Natural killer cell (primary cell): ENCODE measurements around the gene ETF1. TPM values are rescaled to one million over a fixed set of nuclear protein-coding genes. Genes with fewer than 3 reads are reported as not detected.

Experiments used
- ATAC-seq, 3 donors: fragments of 150-1000 bp in 2 of 3; fragments of 200-7000 bp in 1 of 3; cut with Tn5 transposase; 1 replicate in 1 of 3; 2 replicates in 2 of 3; pipeline ENCODE4 v1.10.0; 2021; ENCODE audit warnings: mild to moderate bottlenecking in 2 of 3, moderate library complexity in 2 of 3
- DNase-seq, 2 donors: peaks; one replicate each; pipeline versions ENCODE4 v3.0.0 to v3.0.0-alpha.2; 2013 to 2021; ENCODE audit warnings: mixed read lengths in 1 of 2
- H3K27ac ChIP-seq: one replicate; pipeline ENCODE4 v1.5.1; 2013; ENCODE audit warnings: mild to moderate bottlenecking, low read length
- H3K27me3 ChIP-seq: one replicate; pipeline ENCODE4 v1.6.1; 2013; ENCODE audit warnings: low read length; ENCODE audit not compliant: control insufficient read depth, insufficient read depth
- H3K36me3 ChIP-seq: one replicate; pipeline ENCODE4 v1.6.1; 2013; ENCODE audit warnings: low read length; ENCODE audit not compliant: control insufficient read depth, insufficient read depth
- H3K4me1 ChIP-seq: one replicate; pipeline ENCODE4 v1.6.1; 2013; ENCODE audit warnings: low read length; ENCODE audit not compliant: control insufficient read depth, insufficient read depth
- H3K4me3 ChIP-seq: one replicate; pipeline ENCODE4 v1.5.1; 2013; ENCODE audit warnings: low read length
- H3K9me3 ChIP-seq: one replicate; pipeline ENCODE4 v1.6.1; 2013; ENCODE audit warnings: low read length; ENCODE audit not compliant: control insufficient read depth, insufficient read depth
- H3K27ac Mint-ChIP-seq, 2 donors: one replicate each; pipeline ENCODE4 v1.8.0; 2022; ENCODE audit warnings: mild to moderate bottlenecking in 2 of 2, mixed read lengths in 2 of 2, moderate library complexity in 1 of 2
- H3K27me3 Mint-ChIP-seq, 2 donors: one replicate each; pipeline ENCODE4 v1.8.0; 2022; ENCODE audit warnings: low read depth in 2 of 2, mixed read lengths in 2 of 2
- H3K36me3 Mint-ChIP-seq: one replicate; pipeline ENCODE4 v1.8.0; 2022; ENCODE audit warnings: mixed read lengths
- H3K4me1 Mint-ChIP-seq, 2 donors: one replicate each; pipeline ENCODE4 v1.8.0; 2022; ENCODE audit warnings: mixed read lengths in 2 of 2
- H3K4me3 Mint-ChIP-seq: one replicate; pipeline ENCODE4 v1.8.0; 2022; ENCODE audit warnings: mild to moderate bottlenecking, moderate library complexity, mixed read lengths
- H3K9me3 Mint-ChIP-seq, 2 donors: one replicate each; pipeline ENCODE4 v1.8.0; 2022; ENCODE audit warnings: mixed read lengths in 2 of 2
- CTCF ChIP-seq: fragments of 200-600 bp; IDR thresholded peaks from one replicate; pipeline ENCODE4 v1.8.0; 2022; ENCODE audit warnings: antibody characterized with exemption
- WGBS: methylation state at CpG from one replicate; pipeline ENCODE4 v1.1.7; 2013; ENCODE audit warnings: missing lambda C conversion rate; ENCODE audit not compliant: insufficient coverage; 5-methylcytosine and 5-hydroxymethylcytosine counted together
- intact Hi-C: fragments of 100-400 bp; cut with micrococcal nuclease; formaldehyde crosslinking; loops from one replicate; pipeline ENCODE4 v1.14.2; 2022
- total RNA-seq, 4 donors: library from RNA; stranded (reverse); fragments of 120-200 nt in 1 of 4; gene quantifications; one replicate each; pipeline versions ENCODE4 v1.2.3 to v1.2.4, GENCODE V29; 2013 to 2022

ETF1 gene
- total RNA-seq, 3 donors from 2014 or later (not counting 1 experiment from before 2014, with no cell fraction given): 135 to 189 (median 136) TPM

- Mint-ChIP-seq H3K36me3 (no peaks in the 10 kb centered on the region), H3K27ac (no peak overlapping the region), H3K4me1 (peaks cover 32 to 45% of the 10 kb centered on the region in 2 donors), H3K9me3 (no peaks in the 10 kb centered on the region), H3K27me3 (no peaks in the 10 kb centered on the region), H3K4me3 (no peak overlapping the region)
- Histone ChIP-seq H3K4me1 (no peaks in the 10 kb centered on the region), H3K27me3 (no peaks in the 10 kb centered on the region), H3K9me3 (no peaks in the 10 kb centered on the region), H3K36me3 (peaks cover 11% of the 10 kb centered on the region), H3K27ac (no peak overlapping the region), H3K4me3 (no peak overlapping the region)
- ATAC-seq (no peak), DNase-seq (no peak)
- WGBS: 93% methylated on average over 7 of the region's 7 CpGs
- intact Hi-C loops: no loop called here
- TF ChIP-seq CTCF: no peak
These were observed 14.1 kb downstream of the ETF1 start for GRCh38 chr5:138528744-138529469.

- no peak for TF ChIP-seq CTCF
- Histone ChIP-seq H3K27me3 (no peaks in the 10 kb centered on the region), H3K36me3 (peaks cover 11% of the 10 kb centered on the region), H3K4me1 (no peaks in the 10 kb centered on the region), H3K4me3 (no peak overlapping the region), H3K9me3 (no peaks in the 10 kb centered on the region), H3K27ac (no peak overlapping the region)
- ATAC-seq (no peak), DNase-seq (no peak)
- Mint-ChIP-seq H3K27me3 (no peaks in the 10 kb centered on the region), H3K27ac (no peak overlapping the region), H3K9me3 (no peaks in the 10 kb centered on the region), H3K4me3 (no peak overlapping the region), H3K36me3 (no peaks in the 10 kb centered on the region), H3K4me1 (peaks cover 32 to 45% of the 10 kb centered on the region in 2 donors)
- no CpG with 5 or more reads among the region's 1 CpG for WGBS
- intact Hi-C loops: no loop called here
These were observed 14.8 kb downstream of the ETF1 start for GRCh38 chr5:138528208-138528607.

GRCh38 chr5:138527170-138527569 is 15.9 kb downstream of the ETF1 start:
- Histone ChIP-seq H3K27ac (no peak overlapping the region), H3K9me3 (no peaks in the 10 kb centered on the region), H3K36me3 (peaks cover 11% of the 10 kb centered on the region), H3K27me3 (no peaks in the 10 kb centered on the region), H3K4me1 (no peaks in the 10 kb centered on the region), H3K4me3 (no peak overlapping the region)
- Mint-ChIP-seq H3K27me3 (no peaks in the 10 kb centered on the region), H3K4me3 (no peak overlapping the region), H3K9me3 (no peaks in the 10 kb centered on the region), H3K36me3 (no peaks in the 10 kb centered on the region), H3K4me1 (peaks cover 30 to 37% of the 10 kb centered on the region in 2 donors), H3K27ac (peak overlapping the region in 1 of 2 donors; percentile 57)
- intact Hi-C loops: no loop called here
- ATAC-seq: no peak
- DNase-seq: no peak
- TF ChIP-seq CTCF: no peak
- 80% methylated on average over 1 of the region's 1 CpG for WGBS

GRCh38 chr5:138523406-138523805 is 19.6 kb downstream of the ETF1 start:
- H3K27me3 Mint-ChIP-seq: no peaks in the 10 kb centered on the region
- WGBS: 100% methylated on average over 3 of the region's 5 CpGs
- no peaks in the 10 kb centered on the region for H3K27me3 ChIP-seq
- no peak overlapping the region for H3K27ac Mint-ChIP-seq
- DNase-seq (no peak), ATAC-seq (no peak)
- H3K9me3 Mint-ChIP-seq: no peaks in the 10 kb centered on the region
- intact Hi-C loops: no loop called here
- no peaks in the 10 kb centered on the region for H3K36me3 Mint-ChIP-seq
- no peak for TF ChIP-seq CTCF
- no peaks in the 10 kb centered on the region for H3K4me1 ChIP-seq
- peaks cover 6% of the 10 kb centered on the region for H3K36me3 ChIP-seq
- no peak overlapping the region for H3K4me3 ChIP-seq
- H3K9me3 ChIP-seq: no peaks in the 10 kb centered on the region
- H3K4me3 Mint-ChIP-seq: no peak overlapping the region
- H3K4me1 Mint-ChIP-seq: peaks cover 28 to 30% of the 10 kb centered on the region in 2 donors
- H3K27ac ChIP-seq: no peak overlapping the region
